ENCODE data around the gene JAK1. TPM values are rescaled to one million over a fixed set of nuclear protein-coding genes. Genes with fewer than 3 reads are reported as not detected.

The JAK1 gene
- total and polyA plus RNA-seq, 3 donors from 2014 or later: 100 to 142 (median 117) TPM

DNA sequence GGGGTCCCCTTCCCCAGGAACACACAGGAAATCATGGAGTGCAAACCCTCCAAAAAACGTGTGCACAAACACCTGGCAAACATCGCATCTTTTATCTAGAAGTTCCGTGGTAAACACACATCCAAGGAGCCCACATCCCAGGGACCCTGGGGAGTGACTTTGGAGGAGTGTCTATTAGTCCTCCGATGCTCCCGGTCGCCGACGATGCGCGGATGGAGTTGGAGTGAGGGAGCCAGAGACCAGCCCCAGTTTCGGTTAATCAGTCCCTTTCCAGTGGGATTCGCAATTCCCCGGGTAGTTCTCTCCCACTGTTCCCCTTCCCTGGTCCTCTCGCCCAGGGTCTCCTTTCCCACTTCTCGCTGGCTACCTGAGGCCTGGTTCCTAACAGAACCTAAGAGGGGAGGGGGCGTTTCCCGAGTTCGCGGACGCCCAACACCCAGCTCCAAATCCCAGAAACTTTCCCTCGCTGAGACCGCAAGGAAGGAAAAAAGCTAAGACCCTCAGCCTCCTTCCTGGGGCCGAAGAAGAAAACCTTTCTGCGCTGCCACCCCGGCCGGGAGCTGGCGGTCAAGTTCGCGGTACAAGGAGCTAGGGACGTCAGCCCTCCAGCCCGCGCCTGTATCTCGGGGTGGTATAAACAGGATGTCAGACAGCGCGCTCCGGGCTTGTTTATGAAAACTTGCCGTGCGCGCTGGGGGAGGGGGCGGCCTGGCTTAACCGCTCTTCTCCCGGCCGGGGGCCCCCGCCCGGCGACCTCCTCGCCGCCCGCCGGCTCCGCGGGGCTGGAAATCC, 787 bp downstream of the JAK1 start:
- Histone ChIP-seq H3K4me3 (peak overlapping the region; percentile 78 to 99), H3K36me3 (ENCODE audit: low read depth, missing control alignments) (no peaks in the 10 kb centered on the region), H3K27ac (peak overlapping the region; percentile 77 to 94), H3K27me3 (no peaks in the 10 kb centered on the region), H3K4me1 (peaks cover 3% of the 10 kb centered on the region), H3K9me3 (no peaks in the 10 kb centered on the region)
- 0 to 1% methylated on average over 21 to 51 of the region's 52 CpGs for WGBS, 2 donors
- TF ChIP-seq, protein P1, sequence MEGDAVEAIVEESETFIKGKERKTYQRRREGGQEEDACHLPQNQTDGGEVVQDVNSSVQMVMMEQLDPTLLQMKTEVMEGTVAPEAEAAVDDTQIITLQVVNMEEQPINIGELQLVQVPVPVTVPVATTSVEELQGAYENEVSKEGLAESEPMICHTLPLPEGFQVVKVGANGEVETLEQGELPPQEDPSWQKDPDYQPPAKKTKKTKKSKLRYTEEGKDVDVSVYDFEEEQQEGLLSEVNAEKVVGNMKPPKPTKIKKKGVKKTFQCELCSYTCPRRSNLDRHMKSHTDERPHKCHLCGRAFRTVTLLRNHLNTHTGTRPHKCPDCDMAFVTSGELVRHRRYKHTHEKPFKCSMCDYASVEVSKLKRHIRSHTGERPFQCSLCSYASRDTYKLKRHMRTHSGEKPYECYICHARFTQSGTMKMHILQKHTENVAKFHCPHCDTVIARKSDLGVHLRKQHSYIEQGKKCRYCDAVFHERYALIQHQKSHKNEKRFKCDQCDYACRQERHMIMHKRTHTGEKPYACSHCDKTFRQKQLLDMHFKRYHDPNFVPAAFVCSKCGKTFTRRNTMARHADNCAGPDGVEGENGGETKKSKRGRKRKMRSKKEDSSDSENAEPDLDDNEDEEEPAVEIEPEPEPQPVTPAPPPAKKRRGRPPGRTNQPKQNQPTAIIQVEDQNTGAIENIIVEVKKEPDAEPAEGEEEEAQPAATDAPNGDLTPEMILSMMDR (IDR thresholded peaks at IDR 0.05): no peak
- peak; percentile 69 for DNase-seq
- intact Hi-C loops (cut with DNase I; ENCODE audit: low total_unique reads): no loop called here

DNA sequence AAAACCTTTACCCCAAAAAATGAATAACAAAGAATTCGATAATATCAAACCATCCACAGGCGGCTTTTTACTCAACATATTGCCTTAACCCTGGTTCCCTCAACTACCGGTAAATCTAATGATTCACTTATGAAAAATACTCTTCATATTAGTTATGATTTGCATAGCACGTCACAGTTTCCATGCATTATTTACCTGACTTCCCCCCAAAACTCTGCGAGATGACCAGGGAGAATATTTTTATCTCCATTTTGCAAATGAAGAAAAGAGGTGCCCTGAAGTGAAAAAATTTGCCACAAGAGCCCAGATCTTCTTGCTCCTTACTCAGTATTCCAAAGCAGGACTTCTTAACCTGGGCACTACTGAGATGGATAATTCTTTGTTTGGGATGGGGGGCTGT, 2.9 kb downstream of the JAK1 start:
- no peak for DNase-seq
- 84 to 90% methylated on average over 5 of the region's 5 CpGs for WGBS, 2 donors
- H3K4me1 ChIP-seq: peaks cover 8% of the 10 kb centered on the region
- H3K9me3 ChIP-seq: no peaks in the 10 kb centered on the region
- no peak for TF ChIP-seq POLR2A (IDR thresholded peaks at IDR 0.05)
- TF ChIP-seq, protein P1 (IDR thresholded peaks at IDR 0.05): no peak
- H3K27ac ChIP-seq: no peak overlapping the region
- H3K36me3 ChIP-seq (ENCODE audit: low read depth, missing control alignments): no peaks in the 10 kb centered on the region
- H3K27me3 ChIP-seq: no peaks in the 10 kb centered on the region
- no peak overlapping the region for H3K4me3 ChIP-seq
- intact Hi-C loops (cut with DNase I; ENCODE audit: low total_unique reads): no loop called here

DNA sequence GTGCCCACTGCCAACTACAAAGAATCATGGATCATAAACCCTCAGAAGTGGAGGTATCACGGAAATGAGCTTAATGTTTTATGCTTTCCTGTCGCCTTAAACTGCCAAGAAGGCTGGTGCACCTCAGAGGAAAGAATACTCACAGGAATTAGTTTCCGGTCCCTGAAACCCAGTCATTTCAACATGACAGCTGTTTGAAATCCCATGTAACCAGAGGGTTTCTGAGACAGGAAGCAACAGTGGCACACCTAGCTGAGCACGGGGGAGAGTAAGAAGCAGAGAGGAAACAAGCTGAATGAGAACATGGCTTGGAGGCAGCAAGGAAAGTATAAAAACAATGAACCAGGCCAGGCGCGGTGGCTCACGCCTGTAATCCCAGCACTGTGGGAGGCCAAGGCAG, 3.9 kb downstream of the JAK1 start:
- TF ChIP-seq POLR2A (IDR thresholded peaks at IDR 0.05): no peak
- TF ChIP-seq, protein P1 (IDR thresholded peaks at IDR 0.05): no peak
- no peak overlapping the region for H3K27ac ChIP-seq
- DNase-seq: no peak
- intact Hi-C loops (cut with DNase I; ENCODE audit: low total_unique reads): no loop called here
- H3K36me3 ChIP-seq (ENCODE audit: low read depth, missing control alignments): no peaks in the 10 kb centered on the region
- H3K4me3 ChIP-seq: no peak overlapping the region
- peaks cover 13% of the 10 kb centered on the region for H3K4me1 ChIP-seq
- H3K9me3 ChIP-seq: no peaks in the 10 kb centered on the region
- 67 to 72% methylated on average over 7 of the region's 7 CpGs for WGBS, 2 donors
- H3K27me3 ChIP-seq: no peaks in the 10 kb centered on the region

DNA sequence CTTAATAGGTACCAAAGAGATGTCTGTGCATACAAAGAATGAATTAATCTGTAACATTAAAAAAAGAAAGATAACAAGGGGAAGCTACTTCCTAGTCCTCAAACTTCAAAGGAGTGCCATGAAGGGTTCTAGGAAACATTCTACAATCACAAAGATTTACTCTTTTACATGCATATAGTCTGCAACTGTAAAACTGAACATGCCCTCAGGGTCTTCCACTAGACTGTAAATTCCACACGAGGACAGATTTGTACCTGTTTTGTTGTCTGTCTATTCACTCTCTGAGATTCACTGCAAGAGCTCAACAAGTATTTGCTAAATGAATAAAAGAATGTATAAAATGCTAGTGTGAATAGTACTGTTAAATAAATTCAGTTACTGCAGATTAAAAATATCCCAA, 4.4 kb downstream of the JAK1 start:
- 77 to 81% methylated on average over 1 of the region's 1 CpG for WGBS, 2 donors
- Histone ChIP-seq H3K27me3 (no peaks in the 10 kb centered on the region), H3K9me3 (no peaks in the 10 kb centered on the region), H3K4me3 (no peak overlapping the region), H3K36me3 (ENCODE audit: low read depth, missing control alignments) (no peaks in the 10 kb centered on the region), H3K4me1 (peaks cover 17% of the 10 kb centered on the region), H3K27ac (no peak overlapping the region)
- intact Hi-C loops (cut with DNase I; ENCODE audit: low total_unique reads): no loop called here
- no peak for DNase-seq
- no peak for TF ChIP-seq POLR2A (IDR thresholded peaks at IDR 0.05)
- TF ChIP-seq, protein P1 (IDR thresholded peaks at IDR 0.05): no peak

DNA sequence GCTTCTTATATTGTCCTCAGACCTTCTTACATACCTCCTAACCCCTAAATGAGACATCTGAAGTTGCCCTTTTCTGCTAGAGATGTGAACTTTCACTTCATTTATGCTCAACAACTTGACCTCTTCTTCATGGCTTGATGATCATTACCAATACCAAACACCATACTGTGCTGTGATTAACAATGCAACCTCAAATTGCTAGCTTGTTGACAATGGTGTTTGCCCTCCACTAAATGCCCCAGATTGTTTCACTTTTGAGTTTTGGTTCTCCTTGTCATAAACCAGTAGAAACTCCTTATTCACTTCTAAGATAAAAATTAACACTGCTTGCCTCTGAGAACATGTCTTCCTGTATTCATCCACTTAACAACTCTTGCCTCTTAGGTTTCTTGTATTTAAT, 5.6 kb downstream of the JAK1 start:
- no peak overlapping the region for H3K4me3 ChIP-seq
- no peaks in the 10 kb centered on the region for H3K9me3 ChIP-seq
- no peaks in the 10 kb centered on the region for H3K27me3 ChIP-seq
- H3K4me1 ChIP-seq: peaks cover 29% of the 10 kb centered on the region
- TF ChIP-seq, protein P1 (IDR thresholded peaks at IDR 0.05): no peak
- no peak for TF ChIP-seq POLR2A (IDR thresholded peaks at IDR 0.05)
- no peak overlapping the region for H3K27ac ChIP-seq
- intact Hi-C loops (cut with DNase I; ENCODE audit: low total_unique reads): no loop called here
- H3K36me3 ChIP-seq (ENCODE audit: low read depth, missing control alignments): no peaks in the 10 kb centered on the region
- DNase-seq: no peak
